ENCODE measurements around the gene FAM193A.

GRCh38 chr4:2702770-2703169 lies 166.3 kb downstream of the FAM193A start:
- TF ChIP-seq GATA2 (IDR thresholded peaks at IDR 0.05; ENCODE audit: low read depth, low read length) (no peak), GATA3 (IDR thresholded peaks at IDR 0.05; ENCODE audit: low read depth, low read length) (no peak)

Measured in SH-SY5Y (cell line).